HG03457 (cell line): ENCODE measurements around the gene NXN.
"Not testable (repeated sequence)": the region's sequence is repeated elsewhere in the genome, so short reads cannot be mapped to it uniquely, and the experiment has no call there.

Experiments
- ATAC-seq: cut with Tn5 transposase; IDR thresholded peaks from one replicate; pipeline ENCODE4 v1.9.1; 2021; ENCODE audit warnings: moderate number of reproducible peaks; ENCODE audit not compliant: unreplicated experiment

NXN gene

GRCh38 chr17:804541-805435 lies 174.8 kb downstream of the NXN start:
- ATAC-seq: no peak

GRCh38 chr17:802901-803881 lies 176.4 kb downstream of the NXN start:
- ATAC-seq: no peak

GRCh38 chr17:802481-802880 lies 177.1 kb downstream of the NXN start:
- ATAC-seq: no peak

- ATAC-seq: no peak
Measured at GRCh38 chr17:801660-802059, 177.9 kb downstream of the NXN start.

- no peak for ATAC-seq
Measured at GRCh38 chr17:800446-801242, 178.9 kb downstream of the NXN start.

GRCh38 chr17:799261-799660 lies 180.3 kb downstream of the NXN start:
- no peak for ATAC-seq

- no peak for ATAC-seq
Measured at GRCh38 chr17:798246-798645, 181.3 kb downstream of the NXN start.

- ATAC-seq: no peak
Measured at GRCh38 chr17:797236-797840, 182.2 kb downstream of the NXN start.

- ATAC-seq: no peak
Measured at GRCh38 chr17:796609-797008, 183.0 kb downstream of the NXN start.

GRCh38 chr17:795721-796120 lies 183.9 kb downstream of the NXN start:
- ATAC-seq: no peak

GRCh38 chr17:795276-795675 lies 184.3 kb downstream of the NXN start:
- no peak for ATAC-seq

- ATAC-seq: no peak
Measured at GRCh38 chr17:794876-795275, 184.7 kb downstream of the NXN start.

GRCh38 chr17:792277-792676 lies 187.3 kb downstream of the NXN start:
- no peak for ATAC-seq

GRCh38 chr17:791829-792228 lies 187.7 kb downstream of the NXN start:
- ATAC-seq: no peak

- ATAC-seq: not testable (repeated sequence)
Measured at GRCh38 chr17:790874-791247, 188.7 kb downstream of the NXN start.

- ATAC-seq: not testable (repeated sequence)
Measured at GRCh38 chr17:789931-790873, 189.4 kb downstream of the NXN start.

GRCh38 chr17:789160-789840 lies 190.3 kb downstream of the NXN start:
- no peak for ATAC-seq

- no peak for ATAC-seq
Measured at GRCh38 chr17:788551-788950, 191.0 kb downstream of the NXN start.
